HepG2 (cell line): ENCODE data around the gene ASPRV1. TPM values are rescaled to one million over a fixed set of nuclear protein-coding genes. Genes with fewer than 3 reads are reported as not detected.

Experiments
- BCL6 ChIP-seq: IDR thresholded peaks from 2 replicates; pipeline ENCODE4 v1.6.1; 2016; ENCODE audit warnings: missing genetic modification reagents, missing compliant biosample characterization
- CREB1 ChIP-seq, 2 experiments: fragments of 450-650 bp in 1 of 2; IDR thresholded peaks; 2 replicates each; pipeline ENCODE4 v1.6.1; 2016 to 2017; ENCODE audit warnings: control low read depth in 1 of 2, mild to moderate bottlenecking in 1 of 2, missing compliant biosample characterization in 1 of 2, missing genetic modification characterization in 1 of 2
- ELF1 ChIP-seq: sonication (generic); formaldehyde crosslinking; IDR thresholded peaks from 2 replicates; pipeline ENCODE4 v1.4.0; 2020; ENCODE audit warnings: missing genetic modification reagents
- ETV6 ChIP-seq: sonication (generic); formaldehyde crosslinking; conservative IDR thresholded peaks from 2 replicates; pipeline ENCODE4 v1.4.0; 2020; ENCODE audit warnings: missing genetic modification reagents
- FOXM1 ChIP-seq: sonication (generic); formaldehyde crosslinking; IDR thresholded peaks from 2 replicates; pipeline ENCODE4 v1.5.0; 2020; ENCODE audit warnings: missing genetic modification reagents
- GLI4 ChIP-seq: sonication (generic); formaldehyde crosslinking; IDR thresholded peaks from 2 replicates; pipeline ENCODE4 v1.5.1; 2020; ENCODE audit warnings: missing genetic modification reagents, mild to moderate bottlenecking, moderate library complexity, borderline replicate concordance
- JUN ChIP-seq: sonication (generic); formaldehyde crosslinking; IDR thresholded peaks from 2 replicates; pipeline ENCODE4 v1.4.0; 2020; ENCODE audit warnings: mild to moderate bottlenecking, missing genetic modification reagents
- MATR3 ChIP-seq: sonication (generic); formaldehyde crosslinking; IDR thresholded peaks from 2 replicates; pipeline ENCODE4 v1.4.0; 2020; ENCODE audit warnings: missing genetic modification reagents
- MED13 ChIP-seq: sonication (generic); formaldehyde crosslinking; IDR thresholded peaks from 2 replicates; pipeline ENCODE4 v1.5.0; 2020; ENCODE audit warnings: missing genetic modification reagents
- MEF2D ChIP-seq: sonication (generic); formaldehyde crosslinking; IDR thresholded peaks from 2 replicates; pipeline ENCODE4 v1.5.1; 2020; ENCODE audit warnings: mild to moderate bottlenecking, missing genetic modification reagents
- MTF2 ChIP-seq: sonication (generic); formaldehyde crosslinking; IDR thresholded peaks from 2 replicates; pipeline ENCODE4 v1.5.0; 2020; ENCODE audit warnings: missing genetic modification reagents, borderline replicate concordance
- PAWR ChIP-seq: sonication (generic); formaldehyde crosslinking; IDR thresholded peaks from 2 replicates; pipeline ENCODE4 v1.4.0; 2020; ENCODE audit warnings: missing genetic modification reagents, mild to moderate bottlenecking, borderline replicate concordance
- PPARG ChIP-seq: conservative IDR thresholded peaks from 2 replicates; pipeline ENCODE4 v1.6.1; 2016; ENCODE audit warnings: missing biosample characterization, missing genetic modification reagents
- TARDBP ChIP-seq: sonication (generic); formaldehyde crosslinking; IDR thresholded peaks from 2 replicates; pipeline ENCODE4 v1.8.0; 2022; ENCODE audit warnings: mild to moderate bottlenecking, missing genetic modification reagents
- YEATS2 ChIP-seq: sonication (generic); formaldehyde crosslinking; IDR thresholded peaks from 2 replicates; pipeline ENCODE4 v1.4.0; 2020; ENCODE audit warnings: missing genetic modification reagents, borderline replicate concordance
- ZFP36L1 ChIP-seq: sonication (generic); formaldehyde crosslinking; IDR thresholded peaks from 2 replicates; pipeline ENCODE4 v1.8.0; 2022; ENCODE audit warnings: mild to moderate bottlenecking, missing genetic modification reagents, moderate library complexity
- ZNF451 ChIP-seq: sonication (generic); formaldehyde crosslinking; IDR thresholded peaks from 2 replicates; pipeline ENCODE4 v1.5.0; 2020; ENCODE audit warnings: mild to moderate bottlenecking, missing genetic modification reagents
- ZNF496 ChIP-seq: sonication (generic); formaldehyde crosslinking; IDR thresholded peaks from 2 replicates; pipeline ENCODE4 v1.8.1; 2023; ENCODE audit warnings: mild to moderate bottlenecking, moderate library complexity, missing genetic modification reagents; ENCODE audit not compliant: insufficient replicate concordance
- ZNF839 ChIP-seq: sonication (generic); formaldehyde crosslinking; IDR thresholded peaks from 2 replicates; pipeline ENCODE4 v1.4.0; 2020; ENCODE audit warnings: missing genetic modification reagents, mild to moderate bottlenecking, borderline replicate concordance
- polyA plus RNA-seq, 8 experiments: library from polyadenylated mRNA; depleted of rRNA in 3 of 8; stranded (reverse) in 7 of 8; unstranded in 1 of 8; fragments of >200 nt; fragmentation: Illumina TruSeq in 4 of 8; extraction: Trizol in 4 of 8; gene quantifications; 2 replicates each; pipeline versions ENCODE4 v1.2.1 to v1.2.3, GENCODE V29; 2011 to 2016; ENCODE audit warnings: low read depth in 4 of 8, missing spikeins in 1 of 8, mixed read lengths in 1 of 8; ENCODE audit not compliant: insufficient read depth in 1 of 8
- total RNA-seq, 5 experiments: library from RNA; depleted of rRNA; stranded (reverse); fragments of >200 nt; fragmentation: Illumina TruSeq; extraction: Trizol; gene quantifications; 2 replicates each; pipeline ENCODE4 v1.2.3, GENCODE V29; 2016; ENCODE audit warnings: low read depth in 1 of 5
- TF ChIP-seq, protein P1 (sequence below): sonication (generic); formaldehyde crosslinking; IDR thresholded peaks from 2 replicates; pipeline ENCODE4 v1.5.0; 2020; ENCODE audit warnings: mild to moderate bottlenecking, missing genetic modification reagents
- TF ChIP-seq, protein P2 (sequence below): sonication (generic); formaldehyde crosslinking; IDR thresholded peaks from 2 replicates; pipeline ENCODE4 v1.8.0; 2022; ENCODE audit warnings: missing genetic modification reagents, mild to moderate bottlenecking, moderate library complexity, borderline replicate concordance
- TF ChIP-seq, protein P3 (sequence below): sonication (generic); IDR thresholded peaks from 2 replicates; pipeline ENCODE4 v1.6.1; 2016; ENCODE audit warnings: low read depth, borderline replicate concordance
- TF ChIP-seq, protein P4 (sequence below): sonication (generic); formaldehyde crosslinking; IDR thresholded peaks from 2 replicates; pipeline ENCODE4 v1.8.0; 2022; ENCODE audit warnings: low read depth, missing genetic modification reagents

Gene ASPRV1
- total and polyA plus RNA-seq, 2 of the 13 experiments (the other 11 are each of a cell fraction or from before 2014, with no cell fraction given), result 0.40 to 0.48 TPM

GRCh38 chr2:69948032-69948962, 13.1 kb downstream of the ASPRV1 start (continued):
- TF ChIP-seq, protein P1, sequence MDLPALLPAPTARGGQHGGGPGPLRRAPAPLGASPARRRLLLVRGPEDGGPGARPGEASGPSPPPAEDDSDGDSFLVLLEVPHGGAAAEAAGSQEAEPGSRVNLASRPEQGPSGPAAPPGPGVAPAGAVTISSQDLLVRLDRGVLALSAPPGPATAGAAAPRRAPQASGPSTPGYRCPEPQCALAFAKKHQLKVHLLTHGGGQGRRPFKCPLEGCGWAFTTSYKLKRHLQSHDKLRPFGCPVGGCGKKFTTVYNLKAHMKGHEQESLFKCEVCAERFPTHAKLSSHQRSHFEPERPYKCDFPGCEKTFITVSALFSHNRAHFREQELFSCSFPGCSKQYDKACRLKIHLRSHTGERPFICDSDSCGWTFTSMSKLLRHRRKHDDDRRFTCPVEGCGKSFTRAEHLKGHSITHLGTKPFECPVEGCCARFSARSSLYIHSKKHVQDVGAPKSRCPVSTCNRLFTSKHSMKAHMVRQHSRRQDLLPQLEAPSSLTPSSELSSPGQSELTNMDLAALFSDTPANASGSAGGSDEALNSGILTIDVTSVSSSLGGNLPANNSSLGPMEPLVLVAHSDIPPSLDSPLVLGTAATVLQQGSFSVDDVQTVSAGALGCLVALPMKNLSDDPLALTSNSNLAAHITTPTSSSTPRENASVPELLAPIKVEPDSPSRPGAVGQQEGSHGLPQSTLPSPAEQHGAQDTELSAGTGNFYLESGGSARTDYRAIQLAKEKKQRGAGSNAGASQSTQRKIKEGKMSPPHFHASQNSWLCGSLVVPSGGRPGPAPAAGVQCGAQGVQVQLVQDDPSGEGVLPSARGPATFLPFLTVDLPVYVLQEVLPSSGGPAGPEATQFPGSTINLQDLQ (CRISPR knock-in tag), result no peak
- no peak for TF ChIP-seq PAWR
- TF ChIP-seq MED13, result no peak
- TF ChIP-seq ZNF496 (CRISPR knock-in tag), result no peak
- no peak for TF ChIP-seq MATR3
- no peak for TF ChIP-seq ZNF451
- TF ChIP-seq MEF2D (CRISPR knock-in tag), result no peak
- no peak for TF ChIP-seq GLI4 (CRISPR knock-in tag)
- TF ChIP-seq ZFP36L1 (CRISPR knock-in tag), result no peak; the same call in 1 of the 2 replicates
- TF ChIP-seq, protein P2, sequence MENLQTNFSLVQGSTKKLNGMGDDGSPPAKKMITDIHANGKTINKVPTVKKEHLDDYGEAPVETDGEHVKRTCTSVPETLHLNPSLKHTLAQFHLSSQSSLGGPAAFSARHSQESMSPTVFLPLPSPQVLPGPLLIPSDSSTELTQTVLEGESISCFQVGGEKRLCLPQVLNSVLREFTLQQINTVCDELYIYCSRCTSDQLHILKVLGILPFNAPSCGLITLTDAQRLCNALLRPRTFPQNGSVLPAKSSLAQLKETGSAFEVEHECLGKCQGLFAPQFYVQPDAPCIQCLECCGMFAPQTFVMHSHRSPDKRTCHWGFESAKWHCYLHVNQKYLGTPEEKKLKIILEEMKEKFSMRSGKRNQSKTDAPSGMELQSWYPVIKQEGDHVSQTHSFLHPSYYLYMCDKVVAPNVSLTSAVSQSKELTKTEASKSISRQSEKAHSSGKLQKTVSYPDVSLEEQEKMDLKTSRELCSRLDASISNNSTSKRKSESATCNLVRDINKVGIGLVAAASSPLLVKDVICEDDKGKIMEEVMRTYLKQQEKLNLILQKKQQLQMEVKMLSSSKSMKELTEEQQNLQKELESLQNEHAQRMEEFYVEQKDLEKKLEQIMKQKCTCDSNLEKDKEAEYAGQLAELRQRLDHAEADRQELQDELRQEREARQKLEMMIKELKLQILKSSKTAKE (CRISPR knock-in tag), result no peak
- TF ChIP-seq BCL6 (CRISPR knock-in tag), result no peak
- TF ChIP-seq PPARG (CRISPR knock-in tag), result no peak
- TF ChIP-seq JUN (CRISPR knock-in tag), result no peak
- TF ChIP-seq ZNF839 (CRISPR knock-in tag), result peak; percentile 81; the same call in 1 of the 2 replicates
- TF ChIP-seq ETV6 (CRISPR knock-in tag), result no peak
- TF ChIP-seq, protein P3, sequence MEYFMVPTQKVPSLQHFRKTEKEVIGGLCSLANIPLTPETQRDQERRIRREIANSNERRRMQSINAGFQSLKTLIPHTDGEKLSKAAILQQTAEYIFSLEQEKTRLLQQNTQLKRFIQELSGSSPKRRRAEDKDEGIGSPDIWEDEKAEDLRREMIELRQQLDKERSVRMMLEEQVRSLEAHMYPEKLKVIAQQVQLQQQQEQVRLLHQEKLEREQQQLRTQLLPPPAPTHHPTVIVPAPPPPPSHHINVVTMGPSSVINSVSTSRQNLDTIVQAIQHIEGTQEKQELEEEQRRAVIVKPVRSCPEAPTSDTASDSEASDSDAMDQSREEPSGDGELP, result no peak
- TF ChIP-seq YEATS2 (CRISPR knock-in tag), result no peak
- no peak for TF ChIP-seq CREB1 (IDR thresholded peaks at IDR 0.05)
- no peak for TF ChIP-seq CREB1 (CRISPR knock-in tag; IDR thresholded peaks at IDR 0.05)
- no peak for TF ChIP-seq FOXM1
- TF ChIP-seq MTF2 (CRISPR knock-in tag), result peak; percentile 44; the same call in 1 of the 2 replicates
- TF ChIP-seq ELF1 (CRISPR knock-in tag), result 0 out of 2 replicates have a peak, but pooled peaks have one; percentile 6
- peak; percentile 23; the same call in 1 of the 2 replicates for TF ChIP-seq TARDBP (CRISPR knock-in tag)
- TF ChIP-seq, protein P4, sequence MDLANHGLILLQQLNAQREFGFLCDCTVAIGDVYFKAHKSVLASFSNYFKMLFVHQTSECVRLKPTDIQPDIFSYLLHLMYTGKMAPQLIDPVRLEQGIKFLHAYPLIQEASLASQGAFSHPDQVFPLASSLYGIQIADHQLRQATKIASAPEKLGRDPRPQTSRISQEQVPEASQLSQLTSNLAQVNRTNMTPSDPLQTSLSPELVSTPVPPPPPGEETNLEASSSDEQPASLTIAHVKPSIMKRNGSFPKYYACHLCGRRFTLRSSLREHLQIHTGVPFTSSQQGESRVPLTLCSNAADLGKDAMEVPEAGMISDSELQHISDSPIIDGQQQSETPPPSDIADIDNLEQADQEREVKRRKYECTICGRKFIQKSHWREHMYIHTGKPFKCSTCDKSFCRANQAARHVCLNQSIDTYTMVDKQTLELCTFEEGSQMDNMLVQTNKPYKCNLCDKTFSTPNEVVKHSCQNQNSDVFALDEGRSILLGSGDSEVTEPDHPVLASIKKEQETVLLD (CRISPR knock-in tag), result no peak
